Peyer's patch (tissue), 4 donors: Measurements from ENCODE around the gene CD302.

Experiments
- CTCF ChIP-seq, 6 experiments: fragments of 450-650 bp in 4 of 6; fragments of 200-600 bp in 2 of 6; sonication (generic) in 1 of 6; IDR thresholded peaks; one replicate each; pipeline ENCODE4 v1.5.1; 2017 to 2019; ENCODE audit warnings: antibody characterized with exemption in 6 of 6, mild to moderate bottlenecking in 3 of 6, moderate library complexity in 1 of 6
- POLR2A ChIP-seq, 2 donors: fragments of 450-650 bp; IDR thresholded peaks; one replicate each; pipeline ENCODE4 v1.5.1; 2017; ENCODE audit warnings: antibody characterized with exemption in 2 of 2, mild to moderate bottlenecking in 2 of 2, moderate library complexity in 2 of 2

GRCh38 chr2:159750873-159751272 lies 47.1 kb downstream of the CD302 start:
- no peak for TF ChIP-seq CTCF (IDR thresholded peaks at IDR 0.05)
- TF ChIP-seq POLR2A (IDR thresholded peaks at IDR 0.05) = no peak
